ENCODE data around the gene RALGAPA1. TPM values are rescaled to one million over a fixed set of nuclear protein-coding genes. Genes with fewer than 3 reads are reported as not detected.
"Not testable (repeated sequence)": the region's sequence is repeated elsewhere in the genome, so short reads cannot be mapped to it uniquely, and the experiment has no call there.

RALGAPA1 gene
- total RNA-seq, 2 experiments from 2014 or later, result 27.6 to 36.5 TPM

DNA sequence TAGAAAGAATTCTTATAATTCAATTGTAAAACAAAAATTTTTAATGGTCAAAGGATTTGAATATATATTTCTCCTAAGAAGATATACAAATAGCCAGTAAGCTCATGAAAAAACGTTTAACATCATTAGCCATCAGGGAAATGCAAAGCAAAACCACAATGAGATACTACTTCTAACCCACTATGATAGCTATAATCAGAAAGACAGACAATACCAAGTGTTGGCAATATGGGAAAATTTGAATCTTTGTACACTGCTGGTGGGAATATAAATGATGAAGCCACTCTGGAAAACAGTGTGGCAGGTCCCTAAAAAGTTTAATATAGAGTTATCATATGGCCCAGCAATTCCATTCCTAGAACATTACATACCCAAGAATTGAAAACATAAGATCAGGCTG lies 25.4 kb downstream of the RALGAPA1 start:
- CTCF ChIA-PET (ENCODE audit: unreplicated experiment), result no interaction called here
- Histone ChIP-seq H3K27ac (ENCODE audit: low read depth, low read length, poor library complexity, severe bottlenecking) (no peak overlapping the region), H3K9me3 (ENCODE audit: low read length) (peaks cover 6% of the 10 kb centered on the region; the same call in 1 of the 2 replicates), H3K9me2 (ENCODE audit: insufficient read depth, low read length) (no peaks in the 10 kb centered on the region; the same call in 1 of the 2 replicates), H3K4me1 (ENCODE audit: insufficient read depth, low read length, poor library complexity, severe bottlenecking) (no peaks in the 10 kb centered on the region), H4K20me1 (ENCODE audit: insufficient read depth, low read length) (no peaks in the 10 kb centered on the region), H3K4me3 (ENCODE audit: low read depth, low read length, poor library complexity, severe bottlenecking) (no peak overlapping the region), H3K36me3 (ENCODE audit: insufficient read depth, low read length) (no peaks in the 10 kb centered on the region), H3K79me2 (ENCODE audit: insufficient read depth, low read depth, low read length) (no peaks in the 10 kb centered on the region), H2AFZ (ENCODE audit: low read length) (no peak overlapping the region), H3K4me2 (ENCODE audit: low read length) (no peak overlapping the region)
- intact Hi-C loops (cut with micrococcal nuclease; ENCODE audit: unreplicated experiment), result no loop called here
- TF ChIP-seq, protein P1, sequence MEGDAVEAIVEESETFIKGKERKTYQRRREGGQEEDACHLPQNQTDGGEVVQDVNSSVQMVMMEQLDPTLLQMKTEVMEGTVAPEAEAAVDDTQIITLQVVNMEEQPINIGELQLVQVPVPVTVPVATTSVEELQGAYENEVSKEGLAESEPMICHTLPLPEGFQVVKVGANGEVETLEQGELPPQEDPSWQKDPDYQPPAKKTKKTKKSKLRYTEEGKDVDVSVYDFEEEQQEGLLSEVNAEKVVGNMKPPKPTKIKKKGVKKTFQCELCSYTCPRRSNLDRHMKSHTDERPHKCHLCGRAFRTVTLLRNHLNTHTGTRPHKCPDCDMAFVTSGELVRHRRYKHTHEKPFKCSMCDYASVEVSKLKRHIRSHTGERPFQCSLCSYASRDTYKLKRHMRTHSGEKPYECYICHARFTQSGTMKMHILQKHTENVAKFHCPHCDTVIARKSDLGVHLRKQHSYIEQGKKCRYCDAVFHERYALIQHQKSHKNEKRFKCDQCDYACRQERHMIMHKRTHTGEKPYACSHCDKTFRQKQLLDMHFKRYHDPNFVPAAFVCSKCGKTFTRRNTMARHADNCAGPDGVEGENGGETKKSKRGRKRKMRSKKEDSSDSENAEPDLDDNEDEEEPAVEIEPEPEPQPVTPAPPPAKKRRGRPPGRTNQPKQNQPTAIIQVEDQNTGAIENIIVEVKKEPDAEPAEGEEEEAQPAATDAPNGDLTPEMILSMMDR (conservative IDR thresholded peaks at IDR 0.05; ENCODE audit: low read length), result no peak
- no peak for TF ChIP-seq EZH2phosphoT487 (IDR thresholded peaks at IDR 0.05; ENCODE audit: borderline replicate concordance, low read depth, low read length)
- no peak for DNase-seq (ENCODE audit: low spot score)
- BruUV-seq (replicated peaks), result no TSS peak
- POLR2A ChIA-PET, result interaction anchor here (0.6 to 1.0 kb wide), 2 partner anchors 12 to 62 kb away, joined by 3 to 4 read pairs; no protein-coding TSS in a partner anchor

DNA sequence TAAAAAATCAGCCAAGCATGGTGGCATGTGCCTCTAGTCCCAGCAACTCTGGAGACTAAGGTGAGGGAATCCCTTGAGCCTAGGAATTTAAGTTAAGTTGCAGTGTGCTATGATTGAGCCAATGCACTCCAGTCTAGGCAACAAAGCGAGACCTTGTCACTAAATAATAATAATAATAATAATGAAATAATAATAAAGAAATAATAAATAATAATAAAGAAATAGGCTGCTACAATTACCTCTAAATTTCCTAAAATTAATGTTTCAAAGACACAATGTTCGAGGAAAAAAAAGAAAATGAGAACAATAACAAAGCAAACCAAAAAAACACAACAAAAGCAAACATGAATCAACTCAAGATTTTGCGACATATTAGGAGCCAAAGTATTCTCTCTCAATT lies 29.7 kb downstream of the RALGAPA1 start:
- no peak for DNase-seq (ENCODE audit: low spot score)
- Histone ChIP-seq H2AFZ (ENCODE audit: low read length) (no peak overlapping the region), H3K9me2 (ENCODE audit: insufficient read depth, low read length) (no peaks in the 10 kb centered on the region; the same call in 1 of the 2 replicates), H3K4me1 (ENCODE audit: insufficient read depth, low read length, poor library complexity, severe bottlenecking) (no peaks in the 10 kb centered on the region), H3K27ac (ENCODE audit: low read depth, low read length, poor library complexity, severe bottlenecking) (no peak overlapping the region), H3K79me2 (ENCODE audit: insufficient read depth, low read depth, low read length) (no peaks in the 10 kb centered on the region), H3K9me3 (ENCODE audit: low read length) (peaks cover 6% of the 10 kb centered on the region; the same call in 1 of the 2 replicates), H3K4me3 (ENCODE audit: low read depth, low read length, poor library complexity, severe bottlenecking) (no peak overlapping the region), H3K4me2 (ENCODE audit: low read length) (no peak overlapping the region), H3K36me3 (ENCODE audit: insufficient read depth, low read length) (no peaks in the 10 kb centered on the region), H4K20me1 (ENCODE audit: insufficient read depth, low read length) (no peaks in the 10 kb centered on the region)
- POLR2A ChIA-PET, result no interaction called here
- intact Hi-C loops (cut with micrococcal nuclease; ENCODE audit: unreplicated experiment), result no loop called here
- BruUV-seq (replicated peaks), result no TSS peak
- TF ChIP-seq, protein P1 (conservative IDR thresholded peaks at IDR 0.05; ENCODE audit: low read length), result no peak
- TF ChIP-seq EZH2phosphoT487 (IDR thresholded peaks at IDR 0.05; ENCODE audit: borderline replicate concordance, low read depth, low read length), result no peak
- CTCF ChIA-PET (ENCODE audit: unreplicated experiment), result no interaction called here

DNA sequence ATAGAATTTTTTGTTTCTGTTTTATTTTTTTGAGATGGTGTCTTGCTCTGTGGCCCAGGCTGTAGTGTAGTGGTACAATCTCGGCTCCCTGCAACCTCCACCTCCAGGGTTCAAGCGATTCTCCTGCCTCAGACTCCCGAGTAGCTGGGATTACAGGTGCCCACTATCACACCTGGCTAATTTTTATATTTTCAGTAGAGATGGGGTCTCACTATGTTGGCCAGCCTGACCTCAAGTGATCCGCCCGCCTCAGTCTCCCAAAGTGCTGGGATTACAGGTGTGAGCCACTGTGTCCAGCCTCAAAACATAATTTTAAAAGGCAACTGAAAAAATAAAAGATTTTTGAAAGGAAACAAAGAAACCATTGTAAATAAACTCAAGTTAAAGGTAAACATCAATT lies 31.5 kb downstream of the RALGAPA1 start:
- BruUV-seq (replicated peaks); CTCF ChIA-PET (ENCODE audit: unreplicated experiment): not testable (repeated sequence)

More for the DNA sequence above, 31.5 kb downstream of the RALGAPA1 start:
- H3K4me3 ChIP-seq (ENCODE audit: low read depth, low read length, poor library complexity, severe bottlenecking); H4K20me1 ChIP-seq (ENCODE audit: insufficient read depth, low read length); H3K9me2 ChIP-seq (ENCODE audit: insufficient read depth, low read length); H2AFZ ChIP-seq (ENCODE audit: low read length); intact Hi-C loops (cut with micrococcal nuclease; ENCODE audit: unreplicated experiment); DNase-seq (ENCODE audit: low spot score); POLR2A ChIA-PET; H3K4me1 ChIP-seq (ENCODE audit: insufficient read depth, low read length, poor library complexity, severe bottlenecking); H3K4me2 ChIP-seq (ENCODE audit: low read length); H3K79me2 ChIP-seq (ENCODE audit: insufficient read depth, low read depth, low read length); H3K9me3 ChIP-seq (ENCODE audit: low read length); H3K36me3 ChIP-seq (ENCODE audit: insufficient read depth, low read length); H3K27ac ChIP-seq (ENCODE audit: low read depth, low read length, poor library complexity, severe bottlenecking): not testable (repeated sequence)
